ENCODE measurements around the gene CEP89. TPM values are rescaled to one million over a fixed set of nuclear protein-coding genes. Genes with fewer than 3 reads are reported as not detected.

CEP89 gene
- total RNA-seq, 1 experiment from 2014 or later, result 14.5 TPM

DNA sequence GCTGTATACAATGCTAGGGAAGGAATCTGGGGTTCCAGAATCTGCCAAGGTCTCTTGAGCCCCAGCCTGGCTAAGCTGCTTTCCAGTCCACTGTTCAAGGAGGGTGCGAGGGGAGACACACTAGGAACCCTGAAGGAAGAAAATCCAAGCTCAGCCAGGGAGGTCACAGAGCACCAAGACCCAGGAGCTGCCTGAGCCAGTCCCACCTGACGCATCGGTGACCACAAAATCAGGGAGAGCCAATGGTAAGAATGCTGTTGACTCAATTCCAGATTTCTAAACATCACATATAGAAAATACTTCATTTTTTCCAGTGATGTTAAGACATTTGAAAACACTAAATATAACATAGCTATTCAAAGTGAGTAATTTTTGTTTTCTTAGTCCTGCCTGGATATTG is 50.1 kb downstream of the CEP89 start:
- no peaks in the 10 kb centered on the region for H3K27me3 ChIP-seq (replicated peaks; ENCODE audit: control insufficient read depth, insufficient read depth, low read length)
- no peaks in the 10 kb centered on the region for H3K9me3 ChIP-seq
- Mint-ChIP-seq H3K9me3 (ENCODE audit: unreplicated experiment) (peaks cover 1% of the 10 kb centered on the region), H3K27me3 (ENCODE audit: insufficient read depth, unreplicated experiment) (no peaks in the 10 kb centered on the region), H3K36me3 (ENCODE audit: insufficient read depth, unreplicated experiment) (no peaks in the 10 kb centered on the region), H3K27ac (ENCODE audit: unreplicated experiment) (no peak overlapping the region), H3K4me1 (ENCODE audit: low read depth, unreplicated experiment) (no peaks in the 10 kb centered on the region), H3K4me3 (ENCODE audit: unreplicated experiment) (no peak overlapping the region)
- no peaks in the 10 kb centered on the region for H3K4me1 ChIP-seq
- TF ChIP-seq, protein P1, sequence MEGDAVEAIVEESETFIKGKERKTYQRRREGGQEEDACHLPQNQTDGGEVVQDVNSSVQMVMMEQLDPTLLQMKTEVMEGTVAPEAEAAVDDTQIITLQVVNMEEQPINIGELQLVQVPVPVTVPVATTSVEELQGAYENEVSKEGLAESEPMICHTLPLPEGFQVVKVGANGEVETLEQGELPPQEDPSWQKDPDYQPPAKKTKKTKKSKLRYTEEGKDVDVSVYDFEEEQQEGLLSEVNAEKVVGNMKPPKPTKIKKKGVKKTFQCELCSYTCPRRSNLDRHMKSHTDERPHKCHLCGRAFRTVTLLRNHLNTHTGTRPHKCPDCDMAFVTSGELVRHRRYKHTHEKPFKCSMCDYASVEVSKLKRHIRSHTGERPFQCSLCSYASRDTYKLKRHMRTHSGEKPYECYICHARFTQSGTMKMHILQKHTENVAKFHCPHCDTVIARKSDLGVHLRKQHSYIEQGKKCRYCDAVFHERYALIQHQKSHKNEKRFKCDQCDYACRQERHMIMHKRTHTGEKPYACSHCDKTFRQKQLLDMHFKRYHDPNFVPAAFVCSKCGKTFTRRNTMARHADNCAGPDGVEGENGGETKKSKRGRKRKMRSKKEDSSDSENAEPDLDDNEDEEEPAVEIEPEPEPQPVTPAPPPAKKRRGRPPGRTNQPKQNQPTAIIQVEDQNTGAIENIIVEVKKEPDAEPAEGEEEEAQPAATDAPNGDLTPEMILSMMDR (IDR thresholded peaks at IDR 0.05; ENCODE audit: insufficient read depth in 1 of 2, low read depth in 1 of 2, low read length in 1 of 2, severe bottlenecking in 1 of 2, unreplicated experiment in 1 of 2), result no peak
- ChIA-PET CTCF (no interaction called here), POLR2A (no interaction called here)
- no peaks in the 10 kb centered on the region; the same call in 1 of the 2 replicates for H3K36me3 ChIP-seq (ENCODE audit: control insufficient read depth, insufficient read depth, low read length)
- intact Hi-C loops (cut with micrococcal nuclease; ENCODE audit: unreplicated experiment), result no loop called here
- no peak for DNase-seq
- no TSS peak for BruUV-seq (replicated peaks)
- no peak overlapping the region for H3K4me3 ChIP-seq (ENCODE audit: low read depth, low read length)

DNA sequence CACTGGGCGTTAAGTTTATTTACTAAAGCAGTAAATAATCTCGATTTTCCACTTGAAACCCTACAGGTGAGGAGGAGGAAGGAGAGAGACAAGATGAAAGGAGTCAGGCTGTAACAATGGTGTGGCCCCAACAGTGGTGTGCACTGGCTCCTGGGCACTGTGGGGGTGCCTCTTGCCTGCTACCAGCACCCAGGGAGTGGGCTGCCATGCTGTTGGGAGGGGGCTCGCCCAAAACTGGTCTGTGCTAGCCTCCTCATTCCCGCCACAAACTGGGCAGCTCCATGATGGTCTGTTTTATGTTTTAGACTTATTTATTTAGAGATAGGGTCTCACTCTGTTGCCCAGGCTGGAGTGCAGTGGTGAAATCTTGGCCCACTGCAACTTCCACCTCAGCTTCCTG is 52.4 kb downstream of the CEP89 start:
- BruUV-seq (replicated peaks), result no TSS peak
- Histone ChIP-seq H3K36me3 (ENCODE audit: control insufficient read depth, insufficient read depth, low read length) (no peaks in the 10 kb centered on the region; the same call in 1 of the 2 replicates), H3K9me3 (no peaks in the 10 kb centered on the region), H3K27me3 (replicated peaks; ENCODE audit: control insufficient read depth, insufficient read depth, low read length) (no peaks in the 10 kb centered on the region), H3K4me3 (ENCODE audit: low read depth, low read length) (no peak overlapping the region), H3K4me1 (no peaks in the 10 kb centered on the region)
- H3K4me1 Mint-ChIP-seq (ENCODE audit: low read depth, unreplicated experiment), result no peaks in the 10 kb centered on the region
- H3K4me3 Mint-ChIP-seq (ENCODE audit: unreplicated experiment), result no peak overlapping the region
- no peak for DNase-seq
- no peaks in the 10 kb centered on the region for H3K36me3 Mint-ChIP-seq (ENCODE audit: insufficient read depth, unreplicated experiment)
- ChIA-PET CTCF (interaction anchor here (0.7 kb wide), 1 partner anchor 16 kb away, joined by 3 read pairs; no protein-coding TSS in a partner anchor), POLR2A (no interaction called here)
- intact Hi-C loops (cut with micrococcal nuclease; ENCODE audit: unreplicated experiment), result no loop called here
- no peaks in the 10 kb centered on the region for H3K9me3 Mint-ChIP-seq (ENCODE audit: unreplicated experiment)
- no peaks in the 10 kb centered on the region for H3K27me3 Mint-ChIP-seq (ENCODE audit: insufficient read depth, unreplicated experiment)
- TF ChIP-seq, protein P1 (IDR thresholded peaks at IDR 0.05; ENCODE audit: insufficient read depth in 1 of 2, low read depth in 1 of 2, low read length in 1 of 2, severe bottlenecking in 1 of 2, unreplicated experiment in 1 of 2), result no peak
- no peak overlapping the region for H3K27ac Mint-ChIP-seq (ENCODE audit: unreplicated experiment)

DNA sequence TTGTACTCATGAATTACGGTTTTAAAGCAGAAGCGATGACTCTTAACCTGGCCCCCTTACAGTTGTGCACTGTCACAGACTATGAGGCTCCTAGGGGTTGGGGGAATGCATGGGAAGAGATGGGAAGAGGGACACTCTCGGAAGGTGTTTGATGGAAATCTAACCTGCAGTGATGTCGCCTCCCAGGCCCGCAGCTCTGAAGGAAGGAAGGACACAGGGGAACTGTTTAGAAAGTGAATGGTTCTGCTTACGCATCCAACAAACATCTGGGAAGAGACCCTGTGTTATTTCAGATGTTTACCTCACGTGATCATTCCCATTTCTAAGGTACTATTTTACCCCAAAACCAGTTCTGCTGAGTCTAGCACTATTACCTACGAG is 54.2 kb downstream of the CEP89 start:
- no peaks in the 10 kb centered on the region for H3K9me3 ChIP-seq
- H3K4me3 ChIP-seq (ENCODE audit: low read depth, low read length), result no peak overlapping the region
- ChIA-PET POLR2A (no interaction called here), CTCF (no interaction called here)
- H3K27me3 ChIP-seq (replicated peaks; ENCODE audit: control insufficient read depth, insufficient read depth, low read length), result no peaks in the 10 kb centered on the region
- no peaks in the 10 kb centered on the region for H3K4me1 ChIP-seq
- BruUV-seq (replicated peaks), result no TSS peak
- TF ChIP-seq, protein P1 (IDR thresholded peaks at IDR 0.05; ENCODE audit: insufficient read depth in 1 of 2, low read depth in 1 of 2, low read length in 1 of 2, severe bottlenecking in 1 of 2, unreplicated experiment in 1 of 2), result no peak
- no peaks in the 10 kb centered on the region for H3K36me3 ChIP-seq (ENCODE audit: control insufficient read depth, insufficient read depth, low read length)
- DNase-seq, result no peak
- no peaks in the 10 kb centered on the region for H3K27me3 Mint-ChIP-seq (ENCODE audit: insufficient read depth, unreplicated experiment)
- no peak overlapping the region for H3K27ac Mint-ChIP-seq (ENCODE audit: unreplicated experiment)
- no peaks in the 10 kb centered on the region for H3K4me1 Mint-ChIP-seq (ENCODE audit: low read depth, unreplicated experiment)
- intact Hi-C loops (cut with micrococcal nuclease; ENCODE audit: unreplicated experiment), result no loop called here
- H3K36me3 Mint-ChIP-seq (ENCODE audit: insufficient read depth, unreplicated experiment), result no peaks in the 10 kb centered on the region
- no peak overlapping the region for H3K4me3 Mint-ChIP-seq (ENCODE audit: unreplicated experiment)
- no peaks in the 10 kb centered on the region for H3K9me3 Mint-ChIP-seq (ENCODE audit: unreplicated experiment)

Measured in Caco-2 (cell line).